WERI-Rb-1 (cell line): ENCODE data around the gene PLXNA1.

ENCODE experiments used
- DNase-seq: peaks from one replicate; pipeline ENCODE4 v3.0.0-alpha.2; 2020
- H3K27ac ChIP-seq: fragments of 250-450 bp; sonication (Bioruptor Pico); 2 replicates; pipeline ENCODE4 v1.5.1; 2020; ENCODE audit warnings: mild to moderate bottlenecking, moderate library complexity
- H3K27me3 ChIP-seq: fragments of 250-450 bp; sonication (Bioruptor Pico); 2 replicates; pipeline ENCODE4 v1.5.1; 2021; ENCODE audit warnings: mild to moderate bottlenecking, low read depth, moderate library complexity; ENCODE audit not compliant: insufficient read depth, severe bottlenecking
- H3K36me3 ChIP-seq: fragments of 250-450 bp; sonication (Bioruptor Pico); 2 replicates; pipeline ENCODE4 v1.5.1; 2020; ENCODE audit warnings: mild to moderate bottlenecking, moderate library complexity
- H3K4me3 ChIP-seq: 2 replicates; pipeline ENCODE4 v1.5.1; 2011; ENCODE audit warnings: low read depth, mild to moderate bottlenecking, control low read depth, low read length
- H3K9me3 ChIP-seq: fragments of 250-450 bp; sonication (Bioruptor Pico); 2 replicates; pipeline ENCODE4 v1.5.1; 2021; ENCODE audit warnings: mild to moderate bottlenecking, moderate library complexity; ENCODE audit not compliant: severe bottlenecking
- CTCF ChIP-seq: IDR thresholded peaks from 2 replicates; pipeline ENCODE4 v1.5.1; 2011; ENCODE audit warnings: low read depth, mild to moderate bottlenecking, control low read depth, inconsistent platforms, low read length

PLXNA1 gene

GRCh38 chr3:127027811-127028548, 45.1 kb downstream of the PLXNA1 start:
- H3K27me3 ChIP-seq, result no peaks in the 10 kb centered on the region
- no peak overlapping the region for H3K27ac ChIP-seq
- peaks cover 69% of the 10 kb centered on the region for H3K36me3 ChIP-seq
- no peak overlapping the region for H3K4me3 ChIP-seq
- DNase-seq, result no peak
- TF ChIP-seq CTCF, result no peak
- no peaks in the 10 kb centered on the region for H3K9me3 ChIP-seq

GRCh38 chr3:127028781-127029657, 46.1 kb downstream of the PLXNA1 start:
- H3K27ac ChIP-seq, result no peak overlapping the region
- peaks cover 71% of the 10 kb centered on the region for H3K36me3 ChIP-seq
- H3K4me3 ChIP-seq, result no peak overlapping the region
- H3K27me3 ChIP-seq, result no peaks in the 10 kb centered on the region
- no peak for TF ChIP-seq CTCF
- H3K9me3 ChIP-seq, result no peaks in the 10 kb centered on the region
- DNase-seq, result no peak

GRCh38 chr3:127029658-127030507, 47.0 kb downstream of the PLXNA1 start:
- Histone ChIP-seq H3K9me3 (no peaks in the 10 kb centered on the region), H3K36me3 (peaks cover 70% of the 10 kb centered on the region), H3K27ac (no peak overlapping the region), H3K27me3 (no peaks in the 10 kb centered on the region), H3K4me3 (no peak overlapping the region)
- DNase-seq, result no peak
- TF ChIP-seq CTCF, result no peak

DNA sequence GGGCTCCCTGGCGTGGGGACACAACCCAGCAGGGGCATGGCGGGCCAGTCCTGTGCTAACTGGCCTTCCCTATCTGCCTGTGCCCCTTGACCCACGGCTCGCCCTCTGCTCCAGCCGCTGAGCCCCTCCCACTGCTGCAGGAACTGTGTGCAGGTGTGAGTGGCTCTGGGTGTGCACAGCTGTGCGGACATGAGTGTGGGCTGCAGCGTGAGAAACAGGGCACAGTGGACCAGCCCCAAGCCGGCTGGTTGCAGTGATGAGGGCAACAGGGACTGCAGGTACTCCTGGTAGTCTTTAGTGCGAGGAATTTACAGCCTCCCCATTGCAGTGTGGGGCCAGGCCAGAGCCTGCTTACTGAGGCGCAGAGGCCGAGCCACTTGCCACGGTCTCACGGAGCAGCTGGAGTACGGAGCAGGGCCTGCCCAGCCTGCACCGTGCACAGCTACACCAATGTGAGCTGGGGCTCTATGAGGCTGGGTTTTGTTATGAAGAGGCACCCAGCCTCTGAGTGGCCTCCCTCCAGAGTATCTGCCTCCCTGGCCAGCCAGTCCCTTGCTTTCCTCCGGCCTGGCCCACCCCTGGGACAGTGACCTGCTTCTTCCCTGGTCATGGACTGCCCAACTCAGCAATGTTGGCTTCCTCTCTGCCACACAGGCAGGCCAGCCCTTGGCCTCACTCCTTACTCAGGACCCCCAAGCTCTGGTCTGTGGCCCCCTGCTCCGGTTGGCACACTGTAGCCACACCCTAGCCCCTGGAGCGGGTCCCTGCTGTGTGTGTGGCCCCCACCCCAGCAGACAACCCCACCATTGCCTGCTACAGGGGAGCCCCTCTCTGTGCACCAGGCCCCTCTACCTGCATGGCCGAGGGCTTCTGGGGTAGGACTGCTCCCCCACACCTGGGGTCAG, 47.8 kb downstream of the PLXNA1 start:
- Histone ChIP-seq H3K36me3 (peaks cover 65% of the 10 kb centered on the region), H3K27ac (no peak overlapping the region), H3K27me3 (no peaks in the 10 kb centered on the region), H3K9me3 (no peaks in the 10 kb centered on the region), H3K4me3 (no peak overlapping the region)
- TF ChIP-seq CTCF, result no peak
- no peak for DNase-seq

DNA sequence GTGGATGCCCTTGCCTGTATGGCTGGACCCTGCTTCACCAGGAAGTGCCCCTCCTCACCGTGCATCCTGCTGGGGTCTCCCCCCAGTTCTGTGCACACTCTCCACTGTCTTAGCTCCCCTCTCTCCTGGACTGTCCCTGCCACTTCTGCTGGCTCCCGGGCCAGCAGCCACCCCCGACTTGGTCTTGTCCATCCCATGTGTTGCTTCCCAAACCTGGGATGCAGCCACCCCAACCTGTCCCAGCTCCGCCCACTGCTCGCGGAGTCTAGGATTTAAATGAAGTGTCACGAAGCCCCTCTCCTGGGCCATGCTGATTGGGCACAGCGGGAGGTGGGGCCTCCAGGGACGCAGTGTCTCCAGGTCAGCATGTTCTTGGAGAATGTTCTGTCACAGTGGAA, 48.5 kb downstream of the PLXNA1 start:
- Histone ChIP-seq H3K4me3 (no peak overlapping the region), H3K9me3 (no peaks in the 10 kb centered on the region), H3K27ac (no peak overlapping the region), H3K27me3 (no peaks in the 10 kb centered on the region), H3K36me3 (peaks cover 61% of the 10 kb centered on the region)
- TF ChIP-seq CTCF, result no peak
- DNase-seq, result no peak
